ENCODE data around the gene AKAP8L. TPM values are rescaled to one million over a fixed set of nuclear protein-coding genes. Genes with fewer than 3 reads are reported as not detected.
A peak's percentile ranks its signal among the peaks of the same experiment; 100 is the strongest.

AKAP8L gene, protein sequence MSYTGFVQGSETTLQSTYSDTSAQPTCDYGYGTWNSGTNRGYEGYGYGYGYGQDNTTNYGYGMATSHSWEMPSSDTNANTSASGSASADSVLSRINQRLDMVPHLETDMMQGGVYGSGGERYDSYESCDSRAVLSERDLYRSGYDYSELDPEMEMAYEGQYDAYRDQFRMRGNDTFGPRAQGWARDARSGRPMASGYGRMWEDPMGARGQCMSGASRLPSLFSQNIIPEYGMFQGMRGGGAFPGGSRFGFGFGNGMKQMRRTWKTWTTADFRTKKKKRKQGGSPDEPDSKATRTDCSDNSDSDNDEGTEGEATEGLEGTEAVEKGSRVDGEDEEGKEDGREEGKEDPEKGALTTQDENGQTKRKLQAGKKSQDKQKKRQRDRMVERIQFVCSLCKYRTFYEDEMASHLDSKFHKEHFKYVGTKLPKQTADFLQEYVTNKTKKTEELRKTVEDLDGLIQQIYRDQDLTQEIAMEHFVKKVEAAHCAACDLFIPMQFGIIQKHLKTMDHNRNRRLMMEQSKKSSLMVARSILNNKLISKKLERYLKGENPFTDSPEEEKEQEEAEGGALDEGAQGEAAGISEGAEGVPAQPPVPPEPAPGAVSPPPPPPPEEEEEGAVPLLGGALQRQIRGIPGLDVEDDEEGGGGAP
- polyA plus RNA-seq (2013, experiment 1 of 2) = 53.6 TPM
- 52.1 TPM for polyA plus RNA-seq (2013, experiment 2 of 2)

GRCh38 chr19:15418579-15419412, at the start of gene AKAP8L:
TSS of gene AKAP8L (minus strand) at chr19:15418988. CDS start at chr19:15418923, 65 bp downstream.
- Histone ChIP-seq H3K79me2 (ENCODE audit: control insufficient read depth, insufficient read depth, low read length) (peaks cover 41% of the 10 kb centered on the region), H3K4ac (ENCODE audit: low read depth, low read length) (peak within 1 kb of the TSS; percentile 76), H4K5ac (ENCODE audit: low read length) (no peak within 1 kb of the TSS), H2BK5ac (ENCODE audit: low read length) (peak within 1 kb of the TSS; percentile 6), H3K27me3 (ENCODE audit: insufficient read depth, low read length, poor library complexity) (no peaks in the 10 kb centered on the region), H2AK5ac (ENCODE audit: low read length) (peak within 1 kb of the TSS; percentile 77), H2BK15ac (replicated peaks; ENCODE audit: low read depth) (no peak within 1 kb of the TSS), H3K27ac (ENCODE audit: low read depth, low read length) (peak within 1 kb of the TSS; percentile 22), H3K9ac (ENCODE audit: low read length) (peak within 1 kb of the TSS; percentile 86), H3K4me3 (ENCODE audit: low read length) (peak within 1 kb of the TSS; percentile 73), H3K56ac (ENCODE audit: low read length) (peak within 1 kb of the TSS; percentile 95), H2BK120ac (ENCODE audit: low read depth, low read length) (no peak within 1 kb of the TSS), H3K36me3 (ENCODE audit: control insufficient read depth, insufficient read depth, low read length) (peaks cover 5% of the 10 kb centered on the region), H3K4me2 (ENCODE audit: low read length) (peak within 1 kb of the TSS; percentile 55), H3K79me1 (ENCODE audit: low read length) (peaks cover 8% of the 10 kb centered on the region), H3K4me1 (ENCODE audit: control insufficient read depth, low read depth, low read length) (peaks cover 3% of the 10 kb centered on the region), H3K23ac (ENCODE audit: low read length) (peak within 1 kb of the TSS; percentile 89), H4K8ac (ENCODE audit: low read depth, low read length) (no peak within 1 kb of the TSS), H3K18ac (ENCODE audit: low read length) (peak within 1 kb of the TSS; percentile 2)
- WGBS (ENCODE audit: extremely low coverage, insufficient coverage, low lambda C conversion rate) = no CpG with 5 or more reads among the region's 61 CpGs
- DNase-seq = peak; percentile 100

DNA sequence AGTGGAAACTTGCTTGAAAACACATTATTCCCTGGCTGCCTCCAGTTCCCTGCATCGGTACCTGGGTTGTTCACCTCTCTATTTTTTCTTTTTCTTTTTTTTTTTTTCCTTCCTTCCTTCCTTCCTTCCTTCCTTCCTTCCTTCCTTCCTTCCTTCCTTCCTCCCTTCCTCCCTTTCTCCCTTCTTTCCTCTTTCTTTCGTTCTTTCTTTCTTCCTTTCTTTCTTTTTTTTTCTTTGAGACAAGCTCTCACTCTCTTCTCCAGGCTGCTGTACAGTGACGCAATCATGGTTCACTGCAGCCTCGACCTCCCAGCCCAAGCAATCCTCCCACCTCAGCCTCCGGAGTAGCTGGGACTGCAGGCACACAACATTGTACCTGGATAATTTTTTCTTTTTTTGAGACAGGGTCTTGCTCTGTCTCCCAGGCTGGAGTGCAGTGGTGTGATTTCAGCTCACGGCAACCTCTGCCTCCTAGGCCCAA, 49.0 kb upstream of the AKAP8L start:
- H2BK120ac ChIP-seq (ENCODE audit: low read depth, low read length) = no peak overlapping the region
- no CpG with 5 or more reads among the region's 6 CpGs for WGBS (ENCODE audit: extremely low coverage, insufficient coverage, low lambda C conversion rate)
- H3K56ac ChIP-seq (ENCODE audit: low read length) = no peak overlapping the region

GRCh38 chr19:15466851-15467733, 48.3 kb upstream of the AKAP8L start:
- Histone ChIP-seq H2AK5ac (ENCODE audit: low read length) (no peak overlapping the region), H2BK120ac (ENCODE audit: low read depth, low read length) (no peak overlapping the region), H3K79me2 (ENCODE audit: control insufficient read depth, insufficient read depth, low read length) (no peaks in the 10 kb centered on the region), H3K79me1 (ENCODE audit: low read length) (no peaks in the 10 kb centered on the region), H4K8ac (ENCODE audit: low read depth, low read length) (no peak overlapping the region), H4K5ac (ENCODE audit: low read length) (no peak overlapping the region), H3K4ac (ENCODE audit: low read depth, low read length) (no peak overlapping the region), H3K27ac (ENCODE audit: low read depth, low read length) (no peak overlapping the region), H3K18ac (ENCODE audit: low read length) (no peak overlapping the region), H3K23ac (ENCODE audit: low read length) (no peak overlapping the region), H2BK5ac (ENCODE audit: low read length) (no peak overlapping the region), H3K4me2 (ENCODE audit: low read length) (no peak overlapping the region), H3K56ac (ENCODE audit: low read length) (no peak overlapping the region), H2BK15ac (replicated peaks; ENCODE audit: low read depth) (no peak overlapping the region), H3K9ac (ENCODE audit: low read length) (no peak overlapping the region), H3K4me1 (ENCODE audit: control insufficient read depth, low read depth, low read length) (no peaks in the 10 kb centered on the region), H3K4me3 (ENCODE audit: low read length) (no peak overlapping the region), H3K36me3 (ENCODE audit: control insufficient read depth, insufficient read depth, low read length) (no peaks in the 10 kb centered on the region), H3K27me3 (ENCODE audit: insufficient read depth, low read length, poor library complexity) (peaks cover 5% of the 10 kb centered on the region)
- no CpG with 5 or more reads among the region's 8 CpGs for WGBS (ENCODE audit: extremely low coverage, insufficient coverage, low lambda C conversion rate)
- DNase-seq = no peak

More for the DNA sequence above, 49.0 kb upstream of the AKAP8L start:
- no peak overlapping the region for H2BK5ac ChIP-seq (ENCODE audit: low read length)
- H3K27ac ChIP-seq (ENCODE audit: low read depth, low read length) = no peak overlapping the region
- H3K27me3 ChIP-seq (ENCODE audit: insufficient read depth, low read length, poor library complexity) = peaks cover 5% of the 10 kb centered on the region
- H3K18ac ChIP-seq (ENCODE audit: low read length) = no peak overlapping the region
- no peaks in the 10 kb centered on the region for H3K36me3 ChIP-seq (ENCODE audit: control insufficient read depth, insufficient read depth, low read length)
- no peaks in the 10 kb centered on the region for H3K4me1 ChIP-seq (ENCODE audit: control insufficient read depth, low read depth, low read length)
- H4K5ac ChIP-seq (ENCODE audit: low read length) = no peak overlapping the region
- no peaks in the 10 kb centered on the region for H3K79me2 ChIP-seq (ENCODE audit: control insufficient read depth, insufficient read depth, low read length)
- no peak overlapping the region for H3K4ac ChIP-seq (ENCODE audit: low read depth, low read length)
- no peak overlapping the region for H2BK15ac ChIP-seq (replicated peaks; ENCODE audit: low read depth)
- no peak overlapping the region for H2AK5ac ChIP-seq (ENCODE audit: low read length)
- no peak overlapping the region for H3K9ac ChIP-seq (ENCODE audit: low read length)
- H3K4me3 ChIP-seq (ENCODE audit: low read length) = no peak overlapping the region
- H3K79me1 ChIP-seq (ENCODE audit: low read length) = no peaks in the 10 kb centered on the region
- H4K8ac ChIP-seq (ENCODE audit: low read depth, low read length) = no peak overlapping the region
- no peak overlapping the region for H3K4me2 ChIP-seq (ENCODE audit: low read length)
- H3K23ac ChIP-seq (ENCODE audit: low read length) = no peak overlapping the region
- DNase-seq = no peak

DNA sequence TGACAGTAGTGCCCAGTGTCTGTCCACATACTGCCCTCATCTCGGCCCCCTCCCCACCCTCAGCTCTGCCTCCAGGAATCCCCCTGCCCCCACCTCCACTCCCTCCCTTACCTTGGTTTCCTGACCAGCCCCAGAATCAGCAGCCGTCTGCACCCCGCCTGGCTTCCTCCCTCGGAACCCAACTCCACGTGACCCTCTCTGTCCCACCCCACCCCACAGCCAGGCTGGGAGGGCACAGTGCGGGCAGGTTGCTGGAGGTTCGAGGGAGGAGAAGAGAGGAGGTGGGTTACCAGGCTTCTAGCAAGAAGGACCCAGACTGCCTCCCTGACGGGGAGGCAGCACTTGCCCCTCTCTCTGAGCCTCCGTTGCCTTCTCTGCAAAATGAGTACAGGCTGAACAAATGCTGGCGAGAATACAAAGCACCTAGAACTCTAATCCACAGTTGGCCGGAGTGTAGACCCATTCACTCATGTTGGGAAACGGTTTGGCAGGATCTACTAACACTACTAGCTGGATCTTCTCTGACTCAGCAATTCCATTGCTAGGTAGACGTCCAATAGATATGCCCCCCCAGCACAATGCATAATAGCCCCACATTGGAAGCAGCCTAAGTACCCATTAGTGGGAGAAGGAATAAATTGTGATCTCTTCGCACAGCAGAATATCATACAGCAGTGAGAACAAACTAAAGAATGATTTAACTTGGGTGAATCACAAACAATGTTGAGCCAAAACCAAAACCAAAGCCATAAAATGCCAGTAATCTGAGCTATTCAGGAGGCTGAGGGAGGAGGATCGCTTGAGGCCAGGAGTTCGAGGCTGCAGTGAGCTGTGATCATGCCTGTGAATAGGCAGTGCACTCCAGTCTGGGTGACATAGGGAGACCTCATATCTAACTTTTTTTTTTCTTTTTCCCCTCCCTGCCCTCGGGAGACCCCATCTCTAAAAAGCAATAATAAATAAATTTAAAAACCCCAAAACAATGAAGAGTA, 45.9 kb upstream of the AKAP8L start, which contains the start of gene RASAL3:
Gene RASAL3, minus strand, starts transcription at position 151 of the 992 bp plus-strand sequence. CDS start 186 bp downstream, outside the sequence.
- H2BK5ac ChIP-seq (ENCODE audit: low read length) = no peak within 1 kb of the TSS
- no peak within 1 kb of the TSS for H3K4ac ChIP-seq (ENCODE audit: low read depth, low read length)
- H3K79me2 ChIP-seq (ENCODE audit: control insufficient read depth, insufficient read depth, low read length) = no peaks in the 10 kb centered on the region
- H3K23ac ChIP-seq (ENCODE audit: low read length) = no peak within 1 kb of the TSS
- no peaks in the 10 kb centered on the region for H3K79me1 ChIP-seq (ENCODE audit: low read length)
- peaks cover 5% of the 10 kb centered on the region for H3K27me3 ChIP-seq (ENCODE audit: insufficient read depth, low read length, poor library complexity)
- no CpG with 5 or more reads among the region's 17 CpGs for WGBS (ENCODE audit: extremely low coverage, insufficient coverage, low lambda C conversion rate)
- H3K4me3 ChIP-seq (ENCODE audit: low read length) = no peak within 1 kb of the TSS
- no peak within 1 kb of the TSS for H4K8ac ChIP-seq (ENCODE audit: low read depth, low read length)
- no peak within 1 kb of the TSS for H3K56ac ChIP-seq (ENCODE audit: low read length)
- H2BK120ac ChIP-seq (ENCODE audit: low read depth, low read length) = no peak within 1 kb of the TSS
- H3K27ac ChIP-seq (ENCODE audit: low read depth, low read length) = no peak within 1 kb of the TSS
- H3K36me3 ChIP-seq (ENCODE audit: control insufficient read depth, insufficient read depth, low read length) = no peaks in the 10 kb centered on the region
- no peaks in the 10 kb centered on the region for H3K4me1 ChIP-seq (ENCODE audit: control insufficient read depth, low read depth, low read length)
- DNase-seq = no peak
- no peak within 1 kb of the TSS for H4K5ac ChIP-seq (ENCODE audit: low read length)
- H2AK5ac ChIP-seq (ENCODE audit: low read length) = no peak within 1 kb of the TSS
- H3K9ac ChIP-seq (ENCODE audit: low read length) = no peak within 1 kb of the TSS
- H3K18ac ChIP-seq (ENCODE audit: low read length) = no peak within 1 kb of the TSS
- no peak within 1 kb of the TSS for H2BK15ac ChIP-seq (replicated peaks; ENCODE audit: low read depth)
- H3K4me2 ChIP-seq (ENCODE audit: low read length) = no peak within 1 kb of the TSS
